Measurements from ENCODE around the gene DNAJB14.
"Not testable (repeated sequence)": the region's sequence is repeated elsewhere in the genome, so short reads cannot be mapped to it uniquely, and the experiment has no call there.

Gene DNAJB14

DNA sequence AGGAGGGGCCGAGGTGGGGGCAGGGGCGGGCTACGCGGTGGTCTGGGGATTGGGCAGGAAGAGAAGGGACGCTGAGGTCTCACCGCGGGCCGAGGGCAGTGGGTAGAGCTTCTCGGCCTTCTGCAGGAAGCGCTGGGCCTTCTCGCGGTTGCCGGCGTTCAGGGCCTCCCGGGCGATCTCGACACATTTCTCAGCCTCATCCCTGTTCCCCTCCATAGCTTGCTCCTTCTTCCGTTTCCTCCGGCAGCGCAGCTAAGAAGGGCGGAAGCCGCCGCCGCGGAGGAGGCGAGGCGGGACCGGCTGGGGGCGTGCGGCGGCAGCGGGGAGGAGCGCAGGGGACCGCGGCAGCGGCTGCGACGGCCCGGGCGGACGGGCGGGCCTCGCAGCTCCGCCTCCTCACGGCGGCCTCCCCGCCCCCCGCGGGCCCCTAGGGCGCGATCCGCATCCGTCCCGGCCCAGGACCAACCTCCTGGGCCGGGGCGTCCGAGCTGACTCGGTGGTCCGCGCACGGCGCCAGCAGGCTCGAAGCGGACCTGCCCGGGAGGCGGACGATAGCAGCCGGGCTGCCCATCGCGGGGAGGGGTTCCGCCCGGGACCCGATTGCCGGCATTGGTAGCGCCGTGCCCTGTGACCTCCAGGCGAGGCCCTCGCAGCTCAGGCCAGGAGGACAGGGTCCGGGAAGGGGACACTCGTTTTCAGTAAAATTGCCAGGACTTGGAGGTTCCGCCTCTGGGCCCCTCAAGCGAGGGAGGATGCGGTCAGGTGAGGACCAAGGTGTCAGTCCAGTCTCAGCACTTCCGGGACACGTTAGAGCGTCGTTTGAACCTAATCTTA is at the start of gene DNAJB14:
DNAJB14 (minus strand) TSS at position 263 of the 834 bp plus-strand sequence; CDS start at position 216, 47 bp downstream.
- DNase-seq (ENCODE audit: low read depth, low spot score), result peak; percentile 91

- DNase-seq (ENCODE audit: low read depth, low spot score), result no peak
Measured at GRCh38 chr4:99991741-99992140, 45.3 kb upstream of the DNAJB14 start.

- no peak for DNase-seq (ENCODE audit: low read depth, low spot score)
Measured at GRCh38 chr4:99987681-99988080, 41.3 kb upstream of the DNAJB14 start.

GRCh38 chr4:99986792-99987191 is 40.4 kb upstream of the DNAJB14 start:
- no peak for DNase-seq (ENCODE audit: low read depth, low spot score)

GRCh38 chr4:99983289-99983943 is 37.0 kb upstream of the DNAJB14 start:
- DNase-seq (ENCODE audit: low read depth, low spot score), result no peak

GRCh38 chr4:99979872-99980271 is 33.5 kb upstream of the DNAJB14 start:
- DNase-seq (ENCODE audit: low read depth, low spot score), result no peak

GRCh38 chr4:99971453-99972111 is 25.2 kb upstream of the DNAJB14 start:
- no peak for DNase-seq (ENCODE audit: low read depth, low spot score)

- DNase-seq (ENCODE audit: low read depth, low spot score), result peak; percentile 74
Measured at GRCh38 chr4:99968330-99968729, 21.9 kb upstream of the DNAJB14 start.

DNA sequence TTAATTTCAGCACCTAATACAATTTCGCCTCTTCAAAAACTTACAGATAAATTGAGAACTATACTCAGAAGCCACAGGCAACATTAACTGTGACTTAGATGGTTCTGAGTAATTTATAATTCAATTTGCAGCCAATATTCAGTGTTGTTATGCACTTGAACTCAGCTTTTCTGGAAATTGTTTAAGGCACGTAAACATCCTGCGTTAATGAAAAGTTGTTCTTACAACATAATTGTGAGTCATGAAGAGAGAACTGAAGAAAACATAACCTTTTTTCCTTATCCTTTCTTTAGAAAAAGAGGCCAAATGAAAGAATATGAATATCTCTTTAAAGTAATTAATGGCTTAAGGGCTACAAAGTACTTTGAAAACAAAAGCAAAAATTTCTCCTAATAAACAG is 20.3 kb upstream of the DNAJB14 start:
- no peak for DNase-seq (ENCODE audit: low read depth, low spot score)

DNA sequence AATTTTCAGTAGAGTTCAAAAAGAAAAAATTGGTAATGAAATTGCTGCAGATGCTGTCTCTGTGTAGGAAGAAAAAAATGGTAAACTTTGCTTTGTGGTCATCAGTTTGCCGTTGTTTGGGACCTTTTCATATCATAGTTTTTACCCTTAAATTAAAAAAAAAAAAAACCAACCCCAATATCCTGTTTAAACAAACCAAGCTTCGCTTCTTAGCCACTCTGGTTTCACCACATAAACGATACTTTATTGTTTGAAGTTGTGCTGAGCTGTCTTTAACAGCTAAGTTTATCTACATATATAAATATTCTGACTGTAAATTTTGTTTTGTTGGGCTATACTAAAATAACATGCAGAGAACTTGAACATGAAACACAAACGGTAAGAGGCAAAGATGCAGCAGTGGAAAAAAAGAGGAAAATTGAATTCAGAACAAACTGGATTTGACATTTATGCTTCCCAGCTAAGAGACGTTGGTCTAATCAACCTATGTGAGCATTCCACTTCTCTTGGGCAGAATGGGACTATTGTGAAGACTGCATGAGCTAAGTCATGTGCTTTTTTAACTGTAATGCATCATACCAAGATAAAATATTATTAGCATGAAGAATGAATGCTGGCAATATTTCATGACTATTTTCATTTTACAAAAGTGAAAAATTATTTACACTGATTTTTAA is 19.4 kb upstream of the DNAJB14 start:
- DNase-seq (ENCODE audit: low read depth, low spot score), result no peak

DNA sequence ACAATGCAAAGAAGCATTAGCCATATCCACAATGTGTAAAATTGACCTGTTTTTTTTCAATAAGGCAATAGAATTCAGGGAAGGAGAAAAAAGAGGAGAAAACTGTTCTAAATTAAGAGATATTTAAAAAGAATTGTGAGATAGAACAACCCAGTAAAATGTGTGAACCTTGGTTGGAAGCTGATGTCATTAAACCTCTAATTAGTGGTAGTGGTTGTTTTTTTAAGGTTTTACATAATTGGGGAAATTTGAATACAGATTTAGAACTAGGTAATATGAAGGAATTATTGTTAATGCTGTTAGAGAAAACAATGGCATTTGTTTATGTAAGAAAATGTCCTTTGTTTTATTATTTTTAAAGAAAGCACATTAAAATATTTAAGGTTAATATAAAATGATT is 18.8 kb upstream of the DNAJB14 start:
- no peak for DNase-seq (ENCODE audit: low read depth, low spot score)

DNA sequence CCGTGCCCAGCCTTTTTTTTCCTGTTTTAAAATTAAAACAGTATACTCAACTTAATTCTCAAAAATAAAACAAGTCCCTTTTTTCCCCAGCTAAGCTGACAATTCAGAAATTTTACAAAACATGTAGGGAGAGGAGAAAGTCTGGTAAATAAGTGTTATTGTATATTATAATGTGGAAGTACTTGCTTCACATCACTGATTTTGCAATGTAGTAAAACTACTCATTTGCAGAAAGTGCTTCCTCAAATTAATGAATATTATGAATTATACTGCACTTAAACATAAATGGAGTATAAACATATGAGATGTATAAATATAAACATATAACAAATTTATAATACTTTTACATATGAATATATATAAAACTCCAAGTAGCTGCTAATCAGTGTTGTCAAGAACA is 15.3 kb upstream of the DNAJB14 start:
- no peak for DNase-seq (ENCODE audit: low read depth, low spot score)

- DNase-seq (ENCODE audit: low read depth, low spot score), result no peak
Measured at GRCh38 chr4:99960648-99961047, 14.2 kb upstream of the DNAJB14 start.

DNA sequence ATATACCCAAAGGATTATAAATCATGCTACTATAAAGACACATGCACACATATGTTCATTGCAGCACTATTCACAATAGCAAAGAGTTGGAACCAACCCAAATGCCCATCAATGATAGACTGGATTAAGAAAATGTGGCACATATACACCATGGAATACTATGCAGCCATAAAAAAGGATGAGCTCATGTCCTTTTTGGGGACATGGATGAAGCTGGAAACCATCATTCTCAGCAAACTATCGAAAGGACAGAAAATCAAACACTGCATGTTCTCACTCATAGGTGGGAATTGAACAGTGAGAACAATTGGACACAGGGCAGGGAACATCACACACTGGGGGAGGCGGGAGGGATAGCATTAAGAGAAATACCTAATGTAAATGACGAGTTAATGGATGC is 11.8 kb upstream of the DNAJB14 start:
- DNase-seq (ENCODE audit: low read depth, low spot score), result not testable (repeated sequence)

- no peak for DNase-seq (ENCODE audit: low read depth, low spot score)
Measured at GRCh38 chr4:99950913-99951254, 4.5 kb upstream of the DNAJB14 start.

- DNase-seq (ENCODE audit: low read depth, low spot score), result peak; percentile 99
Measured at GRCh38 chr4:99949999-99950912, 3.8 kb upstream of the DNAJB14 start, which contains the start of gene H2AZ1. Gene H2AZ1, minus strand, starts transcription at chr4:99950275. Its CDS starts 105 bp downstream, at chr4:99950170.

- peak; percentile 96 for DNase-seq (ENCODE audit: low read depth, low spot score)
Measured at GRCh38 chr4:99949034-99949998, 2.9 kb upstream of the DNAJB14 start.

DNA sequence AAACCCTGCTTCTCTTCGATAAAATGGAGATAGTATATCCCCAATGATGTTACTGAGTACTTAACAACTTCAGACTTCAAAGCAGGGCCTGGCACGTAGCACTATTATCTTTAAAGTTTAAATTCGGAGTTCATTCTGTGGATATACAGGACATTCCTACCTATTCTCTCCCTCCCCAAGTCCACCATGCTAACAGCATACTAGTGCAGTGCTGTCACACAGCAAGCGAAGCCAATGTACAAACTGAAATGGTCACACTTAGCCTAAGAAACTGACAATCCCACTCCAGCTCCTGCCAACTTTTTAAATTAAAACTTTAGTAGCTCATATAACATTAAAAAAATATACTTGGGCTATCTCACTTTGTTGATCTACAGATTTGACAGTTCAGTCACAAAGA is 1.2 kb upstream of the DNAJB14 start:
- DNase-seq (ENCODE audit: low read depth, low spot score), result no peak

GRCh38 chr4:99947190-99947578 is 766 bp upstream of the DNAJB14 start:
- DNase-seq (ENCODE audit: low read depth, low spot score), result no peak
